Measurements from ENCODE around the gene GRIA1.

- TF ChIP-seq EZH2 (optimal IDR thresholded peaks at IDR 0.05; ENCODE audit: low read depth, low read length) (no peak), EZH2phosphoT487 (IDR thresholded peaks at IDR 0.05; ENCODE audit: low read length) (no peak)
- TF ChIP-seq, protein P1, sequence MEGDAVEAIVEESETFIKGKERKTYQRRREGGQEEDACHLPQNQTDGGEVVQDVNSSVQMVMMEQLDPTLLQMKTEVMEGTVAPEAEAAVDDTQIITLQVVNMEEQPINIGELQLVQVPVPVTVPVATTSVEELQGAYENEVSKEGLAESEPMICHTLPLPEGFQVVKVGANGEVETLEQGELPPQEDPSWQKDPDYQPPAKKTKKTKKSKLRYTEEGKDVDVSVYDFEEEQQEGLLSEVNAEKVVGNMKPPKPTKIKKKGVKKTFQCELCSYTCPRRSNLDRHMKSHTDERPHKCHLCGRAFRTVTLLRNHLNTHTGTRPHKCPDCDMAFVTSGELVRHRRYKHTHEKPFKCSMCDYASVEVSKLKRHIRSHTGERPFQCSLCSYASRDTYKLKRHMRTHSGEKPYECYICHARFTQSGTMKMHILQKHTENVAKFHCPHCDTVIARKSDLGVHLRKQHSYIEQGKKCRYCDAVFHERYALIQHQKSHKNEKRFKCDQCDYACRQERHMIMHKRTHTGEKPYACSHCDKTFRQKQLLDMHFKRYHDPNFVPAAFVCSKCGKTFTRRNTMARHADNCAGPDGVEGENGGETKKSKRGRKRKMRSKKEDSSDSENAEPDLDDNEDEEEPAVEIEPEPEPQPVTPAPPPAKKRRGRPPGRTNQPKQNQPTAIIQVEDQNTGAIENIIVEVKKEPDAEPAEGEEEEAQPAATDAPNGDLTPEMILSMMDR (IDR thresholded peaks at IDR 0.05; ENCODE audit: low read length): no peak
These were observed 104.3 kb downstream of the GRIA1 start for GRCh38 chr5:153594785-153595184.

Measured in MM.1S (cell line).